A673 (cell line): Measurements from ENCODE around the gene DOCK8.

ENCODE experiments used
- EZH2 ChIP-seq: fragments of 200-600 bp; sonication (generic); IDR thresholded peaks from 2 replicates; pipeline ENCODE4 v1.6.1; 2017; ENCODE audit warnings: borderline replicate concordance, low read depth, mild to moderate bottlenecking, mixed read lengths, antibody characterized with exemption, low read length; ENCODE audit not compliant: poor library complexity, severe bottlenecking
- TF ChIP-seq, protein P1 (sequence below): fragments of 300-800, 200-600 bp; sonication (generic); conservative IDR thresholded peaks from 2 replicates; pipeline ENCODE4 v1.5.1; 2017; ENCODE audit warnings: low read depth, mild to moderate bottlenecking, antibody characterized with exemption, low read length, moderate library complexity, mixed read lengths

DNA sequence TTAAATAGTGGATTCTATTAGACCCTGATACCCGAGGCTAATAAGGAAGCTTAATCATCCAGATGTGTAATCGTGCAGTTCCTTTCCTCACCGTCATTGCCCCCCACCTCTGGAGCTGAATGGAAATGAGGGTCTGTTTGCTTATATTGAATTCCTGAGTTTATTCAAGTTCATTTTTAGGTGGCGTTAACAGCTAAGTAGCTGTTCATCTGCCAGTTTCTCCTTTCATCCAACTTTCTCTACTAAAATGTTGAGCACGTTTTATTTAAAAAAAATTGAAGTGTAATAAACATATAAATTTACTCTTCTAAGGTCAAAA lies 291.0 kb downstream of the DOCK8 start:
- TF ChIP-seq, protein P1, sequence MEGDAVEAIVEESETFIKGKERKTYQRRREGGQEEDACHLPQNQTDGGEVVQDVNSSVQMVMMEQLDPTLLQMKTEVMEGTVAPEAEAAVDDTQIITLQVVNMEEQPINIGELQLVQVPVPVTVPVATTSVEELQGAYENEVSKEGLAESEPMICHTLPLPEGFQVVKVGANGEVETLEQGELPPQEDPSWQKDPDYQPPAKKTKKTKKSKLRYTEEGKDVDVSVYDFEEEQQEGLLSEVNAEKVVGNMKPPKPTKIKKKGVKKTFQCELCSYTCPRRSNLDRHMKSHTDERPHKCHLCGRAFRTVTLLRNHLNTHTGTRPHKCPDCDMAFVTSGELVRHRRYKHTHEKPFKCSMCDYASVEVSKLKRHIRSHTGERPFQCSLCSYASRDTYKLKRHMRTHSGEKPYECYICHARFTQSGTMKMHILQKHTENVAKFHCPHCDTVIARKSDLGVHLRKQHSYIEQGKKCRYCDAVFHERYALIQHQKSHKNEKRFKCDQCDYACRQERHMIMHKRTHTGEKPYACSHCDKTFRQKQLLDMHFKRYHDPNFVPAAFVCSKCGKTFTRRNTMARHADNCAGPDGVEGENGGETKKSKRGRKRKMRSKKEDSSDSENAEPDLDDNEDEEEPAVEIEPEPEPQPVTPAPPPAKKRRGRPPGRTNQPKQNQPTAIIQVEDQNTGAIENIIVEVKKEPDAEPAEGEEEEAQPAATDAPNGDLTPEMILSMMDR = no peak
- peak; percentile 80 for TF ChIP-seq EZH2
